Measurements from ENCODE around the gene MTMR3. TPM values are rescaled to one million over a fixed set of nuclear protein-coding genes. Genes with fewer than 3 reads are reported as not detected.

Gene MTMR3
- total and polyA plus RNA-seq, 8 donors: 37.4 to 55.4 (median 44.9) TPM

- Histone ChIP-seq H3K4me3 (no peak overlapping the region), H3K27ac (peak overlapping the region in 1 of 2 donors; percentile 20), H3K36me3 (peaks cover 0 to 91% of the 10 kb centered on the region in 2 donors), H3K4me1 (peaks cover 5 to 6% of the 10 kb centered on the region in 2 donors), H3K27me3 (no peaks in the 10 kb centered on the region), H3K9me3 (no peaks in the 10 kb centered on the region)
- ATAC-seq (peak; percentile 4), DNase-seq (peak in 1 of 4 donors; percentile 31)
- intact Hi-C loops (cut with DNase I): no loop called here
- TF ChIP-seq, protein P1, sequence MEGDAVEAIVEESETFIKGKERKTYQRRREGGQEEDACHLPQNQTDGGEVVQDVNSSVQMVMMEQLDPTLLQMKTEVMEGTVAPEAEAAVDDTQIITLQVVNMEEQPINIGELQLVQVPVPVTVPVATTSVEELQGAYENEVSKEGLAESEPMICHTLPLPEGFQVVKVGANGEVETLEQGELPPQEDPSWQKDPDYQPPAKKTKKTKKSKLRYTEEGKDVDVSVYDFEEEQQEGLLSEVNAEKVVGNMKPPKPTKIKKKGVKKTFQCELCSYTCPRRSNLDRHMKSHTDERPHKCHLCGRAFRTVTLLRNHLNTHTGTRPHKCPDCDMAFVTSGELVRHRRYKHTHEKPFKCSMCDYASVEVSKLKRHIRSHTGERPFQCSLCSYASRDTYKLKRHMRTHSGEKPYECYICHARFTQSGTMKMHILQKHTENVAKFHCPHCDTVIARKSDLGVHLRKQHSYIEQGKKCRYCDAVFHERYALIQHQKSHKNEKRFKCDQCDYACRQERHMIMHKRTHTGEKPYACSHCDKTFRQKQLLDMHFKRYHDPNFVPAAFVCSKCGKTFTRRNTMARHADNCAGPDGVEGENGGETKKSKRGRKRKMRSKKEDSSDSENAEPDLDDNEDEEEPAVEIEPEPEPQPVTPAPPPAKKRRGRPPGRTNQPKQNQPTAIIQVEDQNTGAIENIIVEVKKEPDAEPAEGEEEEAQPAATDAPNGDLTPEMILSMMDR (IDR thresholded peaks at IDR 0.05): no peak
Measured at GRCh38 chr22:30026756-30027155, 143.8 kb downstream of the MTMR3 start.

DNA sequence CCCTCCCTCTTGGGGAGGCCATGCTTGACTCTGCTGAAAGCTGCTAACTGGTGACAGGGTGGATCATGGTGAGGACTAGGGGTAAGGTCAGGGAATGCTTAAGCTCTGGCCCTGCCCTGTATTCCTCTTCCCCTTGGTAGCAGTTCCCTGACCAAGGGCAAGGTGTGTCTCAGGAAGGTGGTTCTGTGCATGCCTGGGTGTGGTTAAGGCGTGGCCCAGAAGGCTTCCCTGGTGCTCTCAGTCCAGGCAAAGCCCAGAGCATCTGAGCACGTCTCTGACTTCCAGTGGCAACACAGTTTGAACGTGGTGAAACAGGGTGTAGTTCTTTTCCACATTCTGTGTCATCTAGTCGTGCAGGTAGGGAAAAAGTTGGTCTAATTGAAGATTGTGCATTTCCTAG, 144.2 kb downstream of the MTMR3 start:
- intact Hi-C loops (cut with DNase I): no loop called here
- no peaks in the 10 kb centered on the region for H3K27me3 ChIP-seq
- peaks cover 0 to 90% of the 10 kb centered on the region in 2 donors for H3K36me3 ChIP-seq
- TF ChIP-seq, protein P1 (IDR thresholded peaks at IDR 0.05): no peak
- no peak overlapping the region for H3K4me3 ChIP-seq
- DNase-seq (no peak), ATAC-seq (peak; percentile 58)
- H3K27ac ChIP-seq: peak overlapping the region in 1 of 2 donors; percentile 20
- no peaks in the 10 kb centered on the region for H3K9me3 ChIP-seq
- H3K4me1 ChIP-seq: peaks cover 5 to 6% of the 10 kb centered on the region in 2 donors

DNA sequence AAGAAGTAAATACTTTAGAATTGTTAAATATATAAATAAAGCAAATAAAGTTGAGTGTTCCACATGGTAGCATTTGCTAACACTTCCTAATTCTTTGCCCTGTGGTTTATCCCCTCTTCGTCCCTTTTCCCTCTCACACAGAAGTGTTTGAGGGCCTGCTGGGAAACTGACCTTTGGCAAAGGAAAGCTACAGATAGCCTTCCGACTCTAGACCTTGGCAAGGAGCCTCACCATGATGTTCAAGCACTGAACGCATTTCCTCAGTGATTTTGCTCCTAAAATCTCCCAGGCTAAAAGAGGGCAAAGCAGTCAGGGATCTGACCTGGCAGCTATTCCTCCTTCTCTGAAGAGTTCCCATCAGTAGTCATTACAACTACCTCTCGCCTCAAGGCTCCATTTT, 144.8 kb downstream of the MTMR3 start:
- Histone ChIP-seq H3K4me1 (peaks cover 6% of the 10 kb centered on the region in 2 donors), H3K4me3 (no peak overlapping the region), H3K9me3 (no peaks in the 10 kb centered on the region), H3K36me3 (peaks cover 0 to 83% of the 10 kb centered on the region in 2 donors), H3K27ac (no peak overlapping the region), H3K27me3 (no peaks in the 10 kb centered on the region)
- TF ChIP-seq, protein P1 (IDR thresholded peaks at IDR 0.05): no peak
- DNase-seq (no peak), ATAC-seq (no peak)
- intact Hi-C loops (cut with DNase I): no loop called here

DNA sequence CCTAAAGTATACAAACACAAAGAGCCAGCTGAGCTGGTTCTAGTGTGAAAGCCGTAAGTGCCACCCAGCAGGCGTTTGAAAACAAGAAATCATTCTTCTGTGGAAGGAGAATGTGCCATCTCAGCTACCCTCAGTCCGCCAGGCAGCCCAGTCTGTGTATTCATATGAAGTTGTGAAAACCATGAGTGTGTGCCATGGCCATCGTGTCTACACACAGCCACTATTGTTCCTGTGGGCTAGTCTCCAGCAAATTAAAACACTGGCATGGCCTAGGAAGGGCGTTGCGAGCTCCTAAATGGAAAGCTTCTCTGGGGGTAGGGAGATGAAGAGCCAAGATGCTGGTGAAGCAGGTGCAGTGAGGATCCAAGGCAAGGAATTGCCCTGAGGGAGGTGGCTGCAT, 145.8 kb downstream of the MTMR3 start:
- ATAC-seq (no peak), DNase-seq (no peak)
- Histone ChIP-seq H3K27me3 (no peaks in the 10 kb centered on the region), H3K4me1 (peaks cover 6 to 10% of the 10 kb centered on the region in 2 donors), H3K4me3 (no peak overlapping the region), H3K27ac (no peak overlapping the region), H3K9me3 (no peaks in the 10 kb centered on the region), H3K36me3 (peaks cover 0 to 74% of the 10 kb centered on the region in 2 donors)
- TF ChIP-seq, protein P1 (IDR thresholded peaks at IDR 0.05): no peak
- intact Hi-C loops (cut with DNase I): no loop called here

GRCh38 chr22:30029512-30029911, 146.5 kb downstream of the MTMR3 start:
- no peak overlapping the region for H3K4me3 ChIP-seq
- TF ChIP-seq, protein P1 (IDR thresholded peaks at IDR 0.05): no peak
- no peaks in the 10 kb centered on the region for H3K9me3 ChIP-seq
- H3K36me3 ChIP-seq: peaks cover 0 to 66% of the 10 kb centered on the region in 2 donors
- ATAC-seq (no peak), DNase-seq (no peak)
- no peaks in the 10 kb centered on the region for H3K27me3 ChIP-seq
- intact Hi-C loops (cut with DNase I): no loop called here
- no peak overlapping the region for H3K27ac ChIP-seq
- peaks cover 6 to 10% of the 10 kb centered on the region in 2 donors for H3K4me1 ChIP-seq

Data from left lung (tissue), 10 donors.